Tibial nerve (tissue), 4 donors: ENCODE measurements around the gene EN2. TPM values are rescaled to one million over a fixed set of nuclear protein-coding genes. Genes with fewer than 3 reads are reported as not detected.

ENCODE experiments used
- DNase-seq, 2 donors: peaks; one replicate each; pipeline ENCODE4 v3.0.0-alpha.2; 2019; ENCODE audit warnings: low spot score in 2 of 2
- H3K27ac ChIP-seq, 4 donors: fragments of 200-600 bp; sonication (generic) in 3 of 4; one replicate each; pipeline ENCODE4 v1.5.1; 2017 to 2019; ENCODE audit warnings: mild to moderate bottlenecking in 1 of 4
- H3K27me3 ChIP-seq, 2 donors: fragments of 200-600 bp; sonication (generic) in 1 of 2; one replicate each; pipeline versions ENCODE4 v1.5.1 to v1.6.0; 2017 to 2019
- H3K36me3 ChIP-seq, 3 donors: fragments of 200-600 bp; sonication (generic); one replicate each; pipeline ENCODE4 v1.5.1; 2018 to 2019
- H3K4me1 ChIP-seq, 4 donors: fragments of 200-600 bp; sonication (generic) in 3 of 4; one replicate each; pipeline ENCODE4 v1.5.1; 2017 to 2019
- H3K4me3 ChIP-seq, 4 donors: fragments of 200-600 bp; sonication (generic) in 3 of 4; one replicate each; pipeline ENCODE4 v1.5.1; 2017 to 2019; ENCODE audit warnings: mild to moderate bottlenecking in 1 of 4, moderate library complexity in 1 of 4
- H3K9me3 ChIP-seq, 4 donors: fragments of 200-600 bp; sonication (generic) in 3 of 4; one replicate each; pipeline ENCODE4 v1.5.1; 2017 to 2019
- EP300 ChIP-seq, 2 donors: sonication (generic); formaldehyde crosslinking; IDR thresholded peaks; one replicate each; pipeline ENCODE4 v1.6.1; 2017; ENCODE audit warnings: antibody characterized with exemption in 2 of 2, mild to moderate bottlenecking in 1 of 2
- POLR2A ChIP-seq, 2 donors: fragments of 450-650 bp; IDR thresholded peaks; one replicate each; pipeline ENCODE4 v1.6.1; 2017; ENCODE audit warnings: antibody characterized with exemption in 2 of 2, mild to moderate bottlenecking in 2 of 2, moderate library complexity in 2 of 2
- WGBS, 2 donors: methylation state at CpG; one replicate each; pipeline ENCODE4 v1.1.5; 2018; 5-methylcytosine and 5-hydroxymethylcytosine counted together
- total RNA-seq, 4 donors: library from RNA; depleted of rRNA; stranded (reverse); fragments of >200 nt; gene quantifications; one replicate each; pipeline ENCODE4 v1.1.0, GENCODE V29; 2016
- TF ChIP-seq, protein P1 (sequence below), 5 experiments: fragments of 200-600 bp in 3 of 5; fragments of 450-650 bp in 2 of 5; sonication (generic) in 3 of 5; IDR thresholded peaks; one replicate each; pipeline ENCODE4 v1.5.1; 2016 to 2019; ENCODE audit warnings: antibody characterized with exemption in 5 of 5, mild to moderate bottlenecking in 3 of 5, moderate library complexity in 2 of 5

The EN2 gene
- total RNA-seq, 4 donors from 2014 or later, result under 0.01 to 0.98 TPM; not detected in 2

GRCh38 chr7:155469311-155470185 lies 11.6 kb downstream of the EN2 start:
- 7 to 10% methylated on average over 12 of the region's 12 CpGs for WGBS, 2 donors
- Histone ChIP-seq H3K27me3 (peaks cover 7 to 100% of the 10 kb centered on the region in 2 donors), H3K9me3 (no peaks in the 10 kb centered on the region), H3K4me1 (peaks cover 0 to 37% (median 20%) of the 10 kb centered on the region in 4 donors), H3K27ac (no peak overlapping the region), H3K36me3 (no peaks in the 10 kb centered on the region), H3K4me3 (no peak overlapping the region)
- TF ChIP-seq POLR2A (IDR thresholded peaks at IDR 0.05) (no peak), EP300 (IDR thresholded peaks at IDR 0.05) (no peak)
- TF ChIP-seq, protein P1, sequence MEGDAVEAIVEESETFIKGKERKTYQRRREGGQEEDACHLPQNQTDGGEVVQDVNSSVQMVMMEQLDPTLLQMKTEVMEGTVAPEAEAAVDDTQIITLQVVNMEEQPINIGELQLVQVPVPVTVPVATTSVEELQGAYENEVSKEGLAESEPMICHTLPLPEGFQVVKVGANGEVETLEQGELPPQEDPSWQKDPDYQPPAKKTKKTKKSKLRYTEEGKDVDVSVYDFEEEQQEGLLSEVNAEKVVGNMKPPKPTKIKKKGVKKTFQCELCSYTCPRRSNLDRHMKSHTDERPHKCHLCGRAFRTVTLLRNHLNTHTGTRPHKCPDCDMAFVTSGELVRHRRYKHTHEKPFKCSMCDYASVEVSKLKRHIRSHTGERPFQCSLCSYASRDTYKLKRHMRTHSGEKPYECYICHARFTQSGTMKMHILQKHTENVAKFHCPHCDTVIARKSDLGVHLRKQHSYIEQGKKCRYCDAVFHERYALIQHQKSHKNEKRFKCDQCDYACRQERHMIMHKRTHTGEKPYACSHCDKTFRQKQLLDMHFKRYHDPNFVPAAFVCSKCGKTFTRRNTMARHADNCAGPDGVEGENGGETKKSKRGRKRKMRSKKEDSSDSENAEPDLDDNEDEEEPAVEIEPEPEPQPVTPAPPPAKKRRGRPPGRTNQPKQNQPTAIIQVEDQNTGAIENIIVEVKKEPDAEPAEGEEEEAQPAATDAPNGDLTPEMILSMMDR (IDR thresholded peaks at IDR 0.05), result no peak
- no peak for DNase-seq

- H3K9me3 ChIP-seq, result peaks cover 0 to 2% (median 0%) of the 10 kb centered on the region in 4 donors
- TF ChIP-seq, protein P1 (IDR thresholded peaks at IDR 0.05), result no peak
- TF ChIP-seq POLR2A (IDR thresholded peaks at IDR 0.05), result no peak
- TF ChIP-seq EP300 (IDR thresholded peaks at IDR 0.05), result no peak
- H3K4me3 ChIP-seq, result no peak overlapping the region
- H3K36me3 ChIP-seq, result no peaks in the 10 kb centered on the region
- peaks cover 0 to 37% (median 20%) of the 10 kb centered on the region in 4 donors for H3K4me1 ChIP-seq
- no peak overlapping the region for H3K27ac ChIP-seq
- 13 to 27% methylated on average over 8 of the region's 8 CpGs for WGBS, 2 donors
- peaks cover 7 to 96% of the 10 kb centered on the region in 2 donors for H3K27me3 ChIP-seq
- DNase-seq, result no peak
Observed at GRCh38 chr7:155470186-155470487, 12.2 kb downstream of the EN2 start.

DNA sequence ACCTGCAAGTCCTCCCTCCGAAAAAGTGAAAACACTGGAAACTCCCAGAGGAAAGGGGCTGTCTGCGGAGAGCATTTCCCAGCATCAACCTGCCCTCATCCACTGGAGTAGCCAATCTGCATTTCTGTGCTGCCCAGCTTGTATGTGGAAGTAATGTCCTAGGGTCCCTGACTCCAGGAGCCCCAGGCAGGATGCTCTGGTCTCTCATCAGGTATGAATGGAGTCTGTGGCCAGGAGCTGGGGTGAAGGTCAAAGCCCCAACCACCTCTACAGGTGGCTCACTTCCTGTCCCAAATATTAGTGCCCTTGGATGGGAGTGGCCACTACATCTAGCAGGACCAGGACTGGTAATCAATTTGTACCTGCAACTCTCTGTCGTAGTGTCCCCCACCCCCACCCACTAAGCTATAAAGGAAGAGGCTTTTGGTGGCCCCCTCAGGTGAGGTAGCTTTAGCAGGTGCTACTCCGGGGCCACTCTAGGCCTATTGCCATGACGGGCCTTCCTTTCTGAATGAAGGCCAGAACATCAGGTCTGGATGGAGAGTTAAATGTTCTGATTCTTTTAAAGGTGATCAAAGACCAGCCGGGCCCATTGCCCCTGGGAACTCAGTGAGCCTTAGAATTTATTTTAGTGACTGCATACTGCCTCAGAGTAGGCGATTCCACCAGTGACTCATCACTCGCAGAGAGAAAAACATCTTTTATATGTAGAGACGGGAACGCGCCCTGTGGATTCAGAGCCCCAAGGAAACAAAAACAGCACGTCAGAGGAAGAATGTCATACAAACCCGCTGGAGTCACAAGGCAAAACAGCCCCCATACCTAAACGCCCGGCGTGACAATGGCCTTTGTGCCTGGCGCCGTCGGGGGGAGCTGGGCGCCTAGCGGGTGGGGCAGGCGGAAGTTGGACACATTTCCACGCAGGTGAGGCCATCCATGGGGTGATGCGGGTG lies 13.0 kb downstream of the EN2 start:
- WGBS, 2 donors, result 2 to 6% methylated on average over 24 of the region's 24 CpGs
- TF ChIP-seq POLR2A (IDR thresholded peaks at IDR 0.05), result no peak
- TF ChIP-seq, protein P1 (IDR thresholded peaks at IDR 0.05), result no peak
- no peak for TF ChIP-seq EP300 (IDR thresholded peaks at IDR 0.05)

GRCh38 chr7:155471718-155472117 lies 13.8 kb downstream of the EN2 start:
- H3K36me3 ChIP-seq, result no peaks in the 10 kb centered on the region
- DNase-seq, result no peak
- peaks cover 2 to 96% of the 10 kb centered on the region in 2 donors for H3K27me3 ChIP-seq
- TF ChIP-seq, protein P1 (IDR thresholded peaks at IDR 0.05), result no peak
- TF ChIP-seq POLR2A (IDR thresholded peaks at IDR 0.05) (no peak), EP300 (IDR thresholded peaks at IDR 0.05) (no peak)
- peaks cover 0 to 24% (median 14%) of the 10 kb centered on the region in 4 donors for H3K4me1 ChIP-seq
- peaks cover 0 to 18% (median 0%) of the 10 kb centered on the region in 4 donors for H3K9me3 ChIP-seq
- no peak overlapping the region for H3K27ac ChIP-seq
- H3K4me3 ChIP-seq, result no peak overlapping the region
- 12 to 17% methylated on average over 11 of the region's 11 CpGs for WGBS, 2 donors

More for the DNA sequence above, 13.0 kb downstream of the EN2 start:
- Histone ChIP-seq H3K4me3 (no peak overlapping the region), H3K4me1 (peaks cover 0 to 31% (median 20%) of the 10 kb centered on the region in 4 donors), H3K27me3 (peaks cover 4 to 96% of the 10 kb centered on the region in 2 donors), H3K36me3 (no peaks in the 10 kb centered on the region), H3K9me3 (peaks cover 0 to 10% (median 0%) of the 10 kb centered on the region in 4 donors), H3K27ac (no peak overlapping the region)
- DNase-seq, result no peak
